B cell (primary cell): ENCODE results near the gene MFSD6L. TPM values are rescaled to one million over a fixed set of nuclear protein-coding genes. Genes with fewer than 3 reads are reported as not detected.

ENCODE experiments used
- ATAC-seq: fragments of 200-7000 bp; cut with Tn5 transposase; one replicate; pipeline ENCODE4 v1.10.0; 2021; ENCODE audit warnings: low read depth, mild to moderate bottlenecking, moderate number of reproducible peaks, moderate library complexity
- CTCF ChIA-PET: fragments of 350-600 bp; sonication (Branson Sonifier 250); formaldehyde crosslinking; loops from one replicate; lab custom pipeline; 2021; ENCODE audit warnings: antibody characterized with exemption, inconsistent platforms; lab: Charles Lee
- POLR2A ChIA-PET: fragments of 350-600 bp; sonication (Branson Sonifier 250); formaldehyde crosslinking; loops from one replicate; lab custom pipeline; 2021; ENCODE audit warnings: antibody characterized with exemption; lab: Charles Lee
- DNase-seq: peaks from one replicate; pipeline ENCODE4 v3.0.0; 2013
- H2AFZ ChIP-seq: 2 replicates; pipeline ENCODE4 v1.6.1; 2012; ENCODE audit warnings: mild to moderate bottlenecking, low read depth, low read length; ENCODE audit not compliant: insufficient read depth, poor library complexity, severe bottlenecking
- H3K27ac ChIP-seq, 2 donors: 1 replicate in 1 of 2; 2 replicates in 1 of 2; pipeline ENCODE4 v1.5.1; 2012 to 2013; ENCODE audit warnings: low read length in 2 of 2, mild to moderate bottlenecking in 2 of 2, moderate library complexity in 1 of 2
- H3K27me3 ChIP-seq, 4 experiments: fragments of 200-600 bp in 1 of 4; sonication (generic) in 1 of 4; replicated peaks in 1 of 4; 1 replicate in 2 of 4; 2 replicates in 2 of 4; pipeline versions ENCODE4 v1.6.1 to v1.7.0; 2013 to 2016; ENCODE audit warnings: low read length in 3 of 4, mild to moderate bottlenecking in 2 of 4, mixed read lengths in 1 of 4, moderate library complexity in 1 of 4; ENCODE audit not compliant: insufficient read depth in 4 of 4, control insufficient read depth in 3 of 4; ENCODE audit errors: control extremely low read depth in 1 of 4
- H3K36me3 ChIP-seq, 2 experiments: replicated peaks in 1 of 2; 1 replicate in 1 of 2; 2 replicates in 1 of 2; pipeline versions ENCODE4 v1.6.1 to v1.7.1; 2013; ENCODE audit warnings: low read length in 1 of 2; ENCODE audit not compliant: insufficient read depth in 2 of 2, control insufficient read depth in 1 of 2; ENCODE audit errors: control extremely low read depth in 1 of 2, extremely low read depth in 1 of 2
- H3K4me1 ChIP-seq, 2 donors: fragments of 200-600 bp in 1 of 2; sonication (generic) in 1 of 2; 1 replicate in 1 of 2; 2 replicates in 1 of 2; pipeline versions ENCODE4 v1.5.1 to v1.6.1; 2013 to 2017; ENCODE audit warnings: low read length in 2 of 2; ENCODE audit not compliant: control insufficient read depth in 2 of 2, insufficient read depth in 2 of 2
- H3K4me2 ChIP-seq: replicated peaks from 2 replicates; pipeline ENCODE3; 2012; ENCODE audit warnings: mild to moderate bottlenecking, low read depth, low read length; ENCODE audit not compliant: poor library complexity, severe bottlenecking
- H3K4me3 ChIP-seq, 5 experiments: fragments of 200-600 bp in 1 of 5; sonication (generic) in 1 of 5; 1 replicate in 3 of 5; 2 replicates in 2 of 5; pipeline versions ENCODE4 v1.5.1 to v1.7.0; 2011 to 2016; ENCODE audit warnings: low read length in 4 of 5, mild to moderate bottlenecking in 4 of 5, low read depth in 2 of 5, control low read depth in 1 of 5, moderate library complexity in 1 of 5; ENCODE audit not compliant: insufficient read depth in 1 of 5; ENCODE audit errors: control extremely low read depth in 1 of 5, extremely low read depth in 1 of 5
- H3K79me2 ChIP-seq: fragments of 200-600 bp; sonication (generic); one replicate; pipeline ENCODE4 v1.6.0; 2016; ENCODE audit warnings: low read length; ENCODE audit not compliant: control insufficient read depth, insufficient read depth
- H3K9ac ChIP-seq: fragments of 200-600 bp; sonication (generic); 2 replicates; pipeline ENCODE4 v1.6.1; 2017; ENCODE audit warnings: mild to moderate bottlenecking, low read length, moderate library complexity
- H3K9me3 ChIP-seq, 3 donors: one replicate each; pipeline versions ENCODE4 v1.6.1 to v1.7.1; 2013; ENCODE audit warnings: low read length in 2 of 3; ENCODE audit not compliant: control insufficient read depth in 2 of 3, insufficient read depth in 1 of 3; ENCODE audit errors: control extremely low read depth in 1 of 3
- H4K20me1 ChIP-seq: 2 replicates; pipeline ENCODE4 v1.6.0; 2012; ENCODE audit warnings: mild to moderate bottlenecking, low read length; ENCODE audit not compliant: insufficient read depth, control insufficient read depth, poor library complexity, severe bottlenecking
- H3K27ac Mint-ChIP-seq: one replicate; pipeline ENCODE4 v1.8.0; 2021; ENCODE audit warnings: mixed read lengths
- H3K27me3 Mint-ChIP-seq: one replicate; pipeline ENCODE4 v1.8.0; 2021; ENCODE audit warnings: mixed read lengths
- H3K4me1 Mint-ChIP-seq: one replicate; pipeline ENCODE4 v1.8.0; 2021; ENCODE audit warnings: mixed read lengths
- H3K4me3 Mint-ChIP-seq: one replicate; pipeline ENCODE4 v1.8.0; 2021; ENCODE audit warnings: mixed read lengths
- H3K9me3 Mint-ChIP-seq: one replicate; pipeline ENCODE4 v1.8.0; 2022; ENCODE audit warnings: mixed read lengths; ENCODE audit not compliant: insufficient read depth
- EZH2 ChIP-seq: IDR thresholded peaks from 2 replicates; pipeline ENCODE4 v1.6.1; 2012; ENCODE audit warnings: borderline replicate concordance, low read depth, mild to moderate bottlenecking, moderate library complexity, low read length; ENCODE audit not compliant: insufficient read depth, poor library complexity, severe bottlenecking
- WGBS: methylation state at CpG from one replicate; pipeline ENCODE4 v1.1.5; 2013; ENCODE audit warnings: missing lambda C conversion rate; ENCODE audit not compliant: insufficient coverage; 5-methylcytosine and 5-hydroxymethylcytosine counted together
- intact Hi-C: fragments of 100-400 bp; cut with micrococcal nuclease; formaldehyde crosslinking; loops from one replicate; pipeline ENCODE4 v1.10.0; 2022
- polyA plus RNA-seq: library from polyadenylated mRNA; depleted of rRNA; stranded (reverse); fragments of >200 nt; gene quantifications from 2 replicates; pipeline ENCODE4 v1.2.3, GENCODE V29; 2012
- total RNA-seq, 2 donors: library from RNA; stranded (reverse); fragments of 120-200 nt in 1 of 2; gene quantifications; 1 replicate in 1 of 2; 2 replicates in 1 of 2; pipeline versions ENCODE4 v1.2.3 to v1.2.4, GENCODE V29; 2013 to 2022
- TF ChIP-seq, protein P1 (sequence below): fragments of 200-600 bp; IDR thresholded peaks from one replicate; pipeline ENCODE4 v1.8.0; 2022; ENCODE audit warnings: antibody characterized with exemption, mild to moderate bottlenecking

MFSD6L gene
- total and polyA plus RNA-seq, 2 donors (not counting 1 experiment from before 2014, with no cell fraction given), result 0.24 to 0.37 TPM

DNA sequence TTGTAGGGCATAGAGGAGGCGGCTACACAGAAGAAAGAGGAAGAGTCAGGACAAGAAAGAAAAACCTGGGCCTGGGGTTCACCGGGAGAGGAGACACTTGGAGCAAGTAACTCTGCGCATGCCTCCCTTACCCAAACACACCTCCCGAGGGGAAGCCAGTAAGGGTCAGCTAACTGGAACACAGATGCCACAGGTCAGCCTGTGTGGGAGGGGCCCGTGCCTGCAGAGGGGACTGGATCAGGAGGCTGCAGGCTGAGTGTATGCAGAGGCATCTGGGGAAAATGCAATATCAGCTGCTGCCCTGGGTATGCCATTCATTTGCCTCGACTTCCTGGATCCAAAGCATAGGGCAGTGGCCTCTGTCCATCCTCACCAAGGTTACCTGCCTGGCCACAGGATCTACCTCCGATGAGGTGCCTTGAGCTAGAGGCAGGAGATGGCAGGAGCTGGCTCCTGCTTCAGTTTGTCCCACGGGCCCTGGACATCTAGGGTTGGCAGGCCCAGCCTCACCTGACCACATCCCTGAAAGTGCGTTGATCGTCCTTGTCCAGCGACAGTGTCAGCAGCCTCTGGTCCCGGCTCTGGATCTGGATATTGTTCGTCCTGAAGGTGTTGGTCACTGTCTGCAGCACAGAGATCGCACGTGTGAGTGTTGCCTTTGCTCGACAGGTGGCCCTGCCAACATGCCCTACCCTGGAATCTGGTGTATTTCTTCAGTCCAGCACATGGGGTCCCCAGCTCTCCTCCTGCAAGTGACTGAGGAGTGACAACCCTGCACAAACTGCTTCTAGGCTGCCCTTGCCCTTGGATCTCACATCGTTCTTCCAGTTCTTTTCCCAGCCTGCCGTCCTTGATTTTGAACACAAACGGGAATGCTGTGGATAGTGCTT lies 4.6 kb upstream of the MFSD6L start:
- Histone ChIP-seq H2AFZ (no peak overlapping the region), H3K9me3 (peaks cover 0 to 10% (median 0%) of the 10 kb centered on the region in 3 donors), H3K4me2 (no peak overlapping the region), H3K4me3 (no peak overlapping the region), H3K27me3 (no peaks in the 10 kb centered on the region), H3K79me2 (no peaks in the 10 kb centered on the region), H4K20me1 (no peaks in the 10 kb centered on the region), H3K4me1 (peaks cover 36 to 45% of the 10 kb centered on the region in 2 donors), H3K9ac (no peak overlapping the region), H3K27ac (no peak overlapping the region), H3K36me3 (no peaks in the 10 kb centered on the region)
- Mint-ChIP-seq H3K4me1 (peaks cover 49% of the 10 kb centered on the region), H3K9me3 (peaks cover 7% of the 10 kb centered on the region), H3K27me3 (no peaks in the 10 kb centered on the region), H3K27ac (peak overlapping the region; percentile 46), H3K4me3 (no peak overlapping the region)
- WGBS, result 95% methylated on average over 14 of the region's 19 CpGs
- no peak for DNase-seq
- intact Hi-C loops, result loop anchor here (1.0 kb wide), 1 partner anchor 92 kb away; no protein-coding TSS in a partner anchor
- no peak for ATAC-seq
- ChIA-PET POLR2A (interaction anchor here (1.0 kb wide), 1 partner anchor 10 kb away, joined by 3 read pairs; no protein-coding TSS in a partner anchor), CTCF (interaction anchor here (1.2 to 5.3 kb wide), 6 partner anchors 18 to 195 kb away, joined by 3 to 41 read pairs (median 14); no protein-coding TSS in a partner anchor)
- TF ChIP-seq EZH2, result no peak
- TF ChIP-seq, protein P1, sequence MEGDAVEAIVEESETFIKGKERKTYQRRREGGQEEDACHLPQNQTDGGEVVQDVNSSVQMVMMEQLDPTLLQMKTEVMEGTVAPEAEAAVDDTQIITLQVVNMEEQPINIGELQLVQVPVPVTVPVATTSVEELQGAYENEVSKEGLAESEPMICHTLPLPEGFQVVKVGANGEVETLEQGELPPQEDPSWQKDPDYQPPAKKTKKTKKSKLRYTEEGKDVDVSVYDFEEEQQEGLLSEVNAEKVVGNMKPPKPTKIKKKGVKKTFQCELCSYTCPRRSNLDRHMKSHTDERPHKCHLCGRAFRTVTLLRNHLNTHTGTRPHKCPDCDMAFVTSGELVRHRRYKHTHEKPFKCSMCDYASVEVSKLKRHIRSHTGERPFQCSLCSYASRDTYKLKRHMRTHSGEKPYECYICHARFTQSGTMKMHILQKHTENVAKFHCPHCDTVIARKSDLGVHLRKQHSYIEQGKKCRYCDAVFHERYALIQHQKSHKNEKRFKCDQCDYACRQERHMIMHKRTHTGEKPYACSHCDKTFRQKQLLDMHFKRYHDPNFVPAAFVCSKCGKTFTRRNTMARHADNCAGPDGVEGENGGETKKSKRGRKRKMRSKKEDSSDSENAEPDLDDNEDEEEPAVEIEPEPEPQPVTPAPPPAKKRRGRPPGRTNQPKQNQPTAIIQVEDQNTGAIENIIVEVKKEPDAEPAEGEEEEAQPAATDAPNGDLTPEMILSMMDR, result no peak
